GM19023 (cell line): ENCODE results near the gene CYP4Z1.
"Not testable (repeated sequence)": the region's sequence is repeated elsewhere in the genome, so short reads cannot be mapped to it uniquely, and the experiment has no call there.

Experiments used
- ATAC-seq: cut with Tn5 transposase; IDR thresholded peaks from one replicate; pipeline ENCODE4 v1.9.1; 2021; ENCODE audit warnings: mild to moderate bottlenecking, moderate library complexity; ENCODE audit not compliant: unreplicated experiment

CYP4Z1 gene

GRCh38 chr1:47067097-47067594 is at the start of gene CYP4Z1:
Gene CYP4Z1, plus strand, starts transcription at chr1:47067231. Its CDS starts 260 bp downstream, at chr1:47067491.
- ATAC-seq = no peak

- ATAC-seq = no peak
Measured at GRCh38 chr1:47021070-47021469, 46.0 kb upstream of the CYP4Z1 start.

- ATAC-seq = no peak
Measured at GRCh38 chr1:47023268-47024140, 43.5 kb upstream of the CYP4Z1 start, which contains the start of gene CYP4X1. Gene CYP4X1, plus strand, starts transcription at chr1:47023669. Its CDS starts 149 bp downstream, at chr1:47023818.

GRCh38 chr1:47024141-47024801 is 42.8 kb upstream of the CYP4Z1 start:
- ATAC-seq = no peak

GRCh38 chr1:47030170-47030805 is 36.7 kb upstream of the CYP4Z1 start:
- ATAC-seq = no peak

- no peak for ATAC-seq
Measured at GRCh38 chr1:47031059-47031458, 36.0 kb upstream of the CYP4Z1 start.

- ATAC-seq = no peak
Measured at GRCh38 chr1:47031585-47031984, 35.4 kb upstream of the CYP4Z1 start.

GRCh38 chr1:47036764-47037163 is 30.3 kb upstream of the CYP4Z1 start:
- ATAC-seq = no peak

GRCh38 chr1:47059376-47059775 is 7.7 kb upstream of the CYP4Z1 start:
- no peak for ATAC-seq

- ATAC-seq = not testable (repeated sequence)
Measured at GRCh38 chr1:47069080-47069479, 2.0 kb downstream of the CYP4Z1 start.

- not testable (repeated sequence) for ATAC-seq
Measured at GRCh38 chr1:47069509-47069908, 2.5 kb downstream of the CYP4Z1 start.

- ATAC-seq = not testable (repeated sequence)
Measured at GRCh38 chr1:47089356-47089755, 22.3 kb downstream of the CYP4Z1 start.

- ATAC-seq = not testable (repeated sequence)
Measured at GRCh38 chr1:47091476-47091875, 24.4 kb downstream of the CYP4Z1 start.

GRCh38 chr1:47104816-47105215 is 37.8 kb downstream of the CYP4Z1 start:
- no peak for ATAC-seq

- no peak for ATAC-seq
Measured at GRCh38 chr1:47106792-47107191, 39.8 kb downstream of the CYP4Z1 start.

- not testable (repeated sequence) for ATAC-seq
Measured at GRCh38 chr1:47107851-47108574, 41.0 kb downstream of the CYP4Z1 start.

- not testable (repeated sequence) for ATAC-seq
Measured at GRCh38 chr1:47109482-47109881, 42.5 kb downstream of the CYP4Z1 start.

- ATAC-seq = no peak
Measured at GRCh38 chr1:47113178-47113577, 46.1 kb downstream of the CYP4Z1 start.

GRCh38 chr1:47121039-47121438 is 54.0 kb downstream of the CYP4Z1 start:
- ATAC-seq = not testable (repeated sequence)

- not testable (repeated sequence) for ATAC-seq
Measured at GRCh38 chr1:47124834-47125233, 57.8 kb downstream of the CYP4Z1 start.

- not testable (repeated sequence) for ATAC-seq
Measured at GRCh38 chr1:47126997-47127396, 60.0 kb downstream of the CYP4Z1 start.
